OCI-LY1 (cell line): ENCODE results near the gene BIRC5.
A peak's percentile ranks its signal among the peaks of the same experiment; 100 is the strongest.

Experiments used
- H2AFZ ChIP-seq: fragments of 200-600 bp; sonication (generic), shearing (Covaris generic); 2 replicates; pipeline ENCODE4 v1.6.0; 2014; ENCODE audit warnings: antibody characterized with exemption, mild to moderate bottlenecking, low read length
- H3F3A ChIP-seq: fragments of 200-600 bp; sonication (generic), shearing (Covaris generic); 2 replicates; pipeline ENCODE4 v1.6.0; 2014; ENCODE audit warnings: mild to moderate bottlenecking, antibody characterized with exemption, low read length, moderate library complexity; ENCODE audit not compliant: insufficient read depth
- H3K27ac ChIP-seq: fragments of 200-600 bp; sonication (generic); 2 replicates; pipeline ENCODE4 v1.5.1; 2014; ENCODE audit warnings: low read length, mixed run types, mild to moderate bottlenecking, low read depth; ENCODE audit not compliant: poor library complexity, severe bottlenecking
- H3K27me3 ChIP-seq: fragments of 200-600 bp; sonication (generic); 2 replicates; pipeline ENCODE4 v1.6.0; 2014; ENCODE audit warnings: antibody characterized with exemption, mild to moderate bottlenecking, low read length, moderate library complexity; ENCODE audit not compliant: insufficient read depth
- H3K36me3 ChIP-seq: fragments of 200-600 bp; sonication (generic); 2 replicates; pipeline ENCODE4 v1.6.1; 2014; ENCODE audit warnings: mild to moderate bottlenecking, antibody characterized with exemption, low read length, moderate library complexity, mixed read lengths; ENCODE audit not compliant: insufficient read depth
- H3K4me1 ChIP-seq: fragments of 200-600 bp; sonication (generic); 2 replicates; pipeline ENCODE4 v1.5.1; 2014; ENCODE audit warnings: mild to moderate bottlenecking, low read length, moderate library complexity; ENCODE audit not compliant: insufficient read depth, severe bottlenecking
- H3K4me2 ChIP-seq: fragments of 200-600 bp; sonication (generic), shearing (Covaris generic); 2 replicates; pipeline ENCODE4 v1.6.1; 2014; ENCODE audit warnings: low read length
- H3K4me3 ChIP-seq: fragments of 200-600 bp; sonication (generic); 2 replicates; pipeline ENCODE4 v1.5.1; 2014; ENCODE audit warnings: low read length, low read depth, mild to moderate bottlenecking, mixed read lengths; ENCODE audit not compliant: poor library complexity, severe bottlenecking
- H3K79me2 ChIP-seq: fragments of 200-600 bp; shearing (Covaris generic); 2 replicates; pipeline ENCODE4 v1.6.1; 2016; ENCODE audit warnings: mixed run types, low read length, mixed read lengths; ENCODE audit not compliant: insufficient read depth
- H3K9ac ChIP-seq: fragments of 200-600 bp; sonication (generic), shearing (Covaris generic); 2 replicates; pipeline ENCODE4 v1.6.1; 2014; ENCODE audit warnings: mild to moderate bottlenecking, low read length, mixed read lengths
- H3K9me2 ChIP-seq: fragments of 200-600 bp; sonication (generic), shearing (Covaris generic); 2 replicates; pipeline ENCODE4 v1.6.1; 2014; ENCODE audit warnings: low read depth, mild to moderate bottlenecking, low read length, mixed read lengths
- H3K9me3 ChIP-seq: fragments of 200-600 bp; shearing (Covaris generic); 2 replicates; pipeline ENCODE4 v1.6.1; 2014; ENCODE audit warnings: low read length, mixed read lengths
- H4K20me1 ChIP-seq: fragments of 200-600 bp; sonication (generic), shearing (Covaris generic); 2 replicates; pipeline ENCODE4 v1.6.0; 2016; ENCODE audit warnings: mild to moderate bottlenecking, low read length; ENCODE audit not compliant: insufficient read depth
- CTCF ChIP-seq: fragments of 200-600 bp; sonication (generic), shearing (Covaris generic); IDR thresholded peaks from 2 replicates; pipeline ENCODE4 v1.5.1; 2017; ENCODE audit warnings: mild to moderate bottlenecking, antibody characterized with exemption, low read length, moderate library complexity, mixed read lengths
- EZH2 ChIP-seq: fragments of 200-600 bp; sonication (generic), shearing (Covaris generic); IDR thresholded peaks from 2 replicates; pipeline ENCODE4 v1.8.0; 2017; ENCODE audit warnings: borderline replicate concordance, mixed run types, mild to moderate bottlenecking, antibody characterized with exemption, low read length, moderate library complexity, mixed read lengths

Gene BIRC5

DNA sequence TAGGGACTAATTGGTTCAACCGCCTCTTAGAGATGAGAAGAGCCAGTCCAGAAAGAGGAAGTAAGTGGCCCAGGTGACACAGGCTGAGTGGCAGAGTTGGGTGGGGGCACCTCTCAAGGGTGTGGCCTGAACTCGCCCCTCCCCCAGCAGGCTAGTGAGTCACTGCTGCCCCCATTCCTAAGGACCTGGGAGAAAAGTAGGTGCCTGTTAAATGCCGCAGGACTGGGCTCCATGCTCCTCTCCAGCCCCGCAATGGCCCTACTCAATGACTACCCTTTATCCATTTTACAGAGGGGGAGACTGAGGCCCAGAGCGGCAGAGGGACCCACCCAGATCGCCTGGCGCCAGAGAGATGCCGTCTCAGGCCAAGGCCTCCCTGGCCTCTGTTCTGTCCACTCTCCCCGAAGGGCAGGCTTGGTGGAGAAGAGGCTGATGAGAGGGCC, 25.5 kb downstream of the BIRC5 start:
- no peaks in the 10 kb centered on the region; the same call in 1 of the 2 replicates for H3F3A ChIP-seq
- no peaks in the 10 kb centered on the region for H3K9me3 ChIP-seq
- no peaks in the 10 kb centered on the region for H3K79me2 ChIP-seq
- no peaks in the 10 kb centered on the region for H3K9me2 ChIP-seq
- no peak overlapping the region for H2AFZ ChIP-seq
- H3K36me3 ChIP-seq: no peaks in the 10 kb centered on the region
- H3K27ac ChIP-seq: peak overlapping the region; percentile 95
- H4K20me1 ChIP-seq: no peaks in the 10 kb centered on the region
- H3K4me3 ChIP-seq: peak overlapping the region; percentile 31
- H3K4me2 ChIP-seq: peak overlapping the region; percentile 57
- H3K9ac ChIP-seq: peak overlapping the region; percentile 54; the same call in 1 of the 2 replicates
- peaks cover 62% of the 10 kb centered on the region for H3K4me1 ChIP-seq
- TF ChIP-seq CTCF (no peak), EZH2 (no peak)
- no peaks in the 10 kb centered on the region for H3K27me3 ChIP-seq

DNA sequence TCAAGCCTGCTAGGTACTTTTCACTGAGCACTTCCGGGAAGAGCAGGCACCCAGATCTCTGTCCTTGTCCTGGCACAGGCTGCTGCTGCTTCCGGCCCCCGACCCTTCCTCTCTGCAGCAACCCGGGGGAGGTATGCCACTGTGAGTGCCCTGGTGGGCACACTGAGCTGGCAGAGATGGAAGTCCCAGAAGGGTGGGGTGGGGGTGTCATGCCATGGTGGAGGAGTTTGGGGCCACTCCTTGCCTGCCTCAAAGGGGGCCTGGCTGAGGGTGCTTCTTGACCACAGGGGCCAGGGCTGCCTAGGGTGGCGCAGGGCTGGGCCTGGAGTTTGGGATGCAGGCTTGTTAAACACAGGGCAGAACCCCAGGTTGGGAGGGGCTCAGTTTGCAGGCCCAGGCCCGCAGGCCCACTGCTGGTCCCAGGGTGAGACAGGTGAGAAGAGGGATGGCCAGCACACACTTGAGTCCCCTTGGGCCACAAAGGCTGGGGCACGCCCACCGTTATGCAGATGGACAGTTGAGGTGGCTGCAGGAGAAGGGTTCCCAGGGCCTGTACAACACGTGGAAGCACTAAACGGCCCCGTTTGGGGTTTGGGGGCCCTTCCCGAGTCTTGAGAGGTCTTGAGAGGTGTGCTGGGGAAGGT, 26.1 kb downstream of the BIRC5 start:
- no peak overlapping the region for H3K4me3 ChIP-seq
- H3F3A ChIP-seq: no peaks in the 10 kb centered on the region; the same call in 1 of the 2 replicates
- no peaks in the 10 kb centered on the region for H4K20me1 ChIP-seq
- TF ChIP-seq CTCF (no peak), EZH2 (no peak)
- no peaks in the 10 kb centered on the region for H3K9me3 ChIP-seq
- no peaks in the 10 kb centered on the region for H3K9me2 ChIP-seq
- no peak overlapping the region for H3K4me2 ChIP-seq
- H3K4me1 ChIP-seq: peaks cover 62% of the 10 kb centered on the region
- H3K79me2 ChIP-seq: no peaks in the 10 kb centered on the region
- no peaks in the 10 kb centered on the region for H3K27me3 ChIP-seq
- H3K27ac ChIP-seq: peak overlapping the region; percentile 95
- H2AFZ ChIP-seq: no peak overlapping the region
- H3K36me3 ChIP-seq: no peaks in the 10 kb centered on the region
- H3K9ac ChIP-seq: no peak overlapping the region

DNA sequence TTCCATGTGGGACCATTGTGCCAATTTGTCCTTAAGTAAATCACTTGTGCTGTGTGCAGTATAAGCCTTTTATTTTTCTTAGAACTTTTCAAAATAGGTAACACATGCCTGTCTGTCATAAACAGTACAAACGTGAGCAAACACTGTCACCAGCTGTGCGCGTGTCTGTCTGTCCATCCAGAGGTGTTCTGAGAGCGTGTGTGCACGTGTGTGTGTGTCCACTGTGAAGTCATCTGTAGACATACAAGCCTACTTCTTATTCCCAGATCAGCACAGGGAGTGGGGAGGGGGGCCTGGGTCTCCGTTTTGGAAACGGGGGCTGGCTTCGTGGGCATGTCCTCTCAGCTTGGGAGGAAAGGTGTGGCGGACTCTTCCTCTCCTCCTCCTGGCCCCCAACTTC, 26.8 kb downstream of the BIRC5 start:
- peak overlapping the region; percentile 95 for H3K27ac ChIP-seq
- TF ChIP-seq CTCF (no peak), EZH2 (no peak)
- H4K20me1 ChIP-seq: no peaks in the 10 kb centered on the region
- no peak overlapping the region for H2AFZ ChIP-seq
- H3K9ac ChIP-seq: no peak overlapping the region
- no peaks in the 10 kb centered on the region; the same call in 1 of the 2 replicates for H3F3A ChIP-seq
- H3K79me2 ChIP-seq: no peaks in the 10 kb centered on the region
- no peaks in the 10 kb centered on the region for H3K27me3 ChIP-seq
- H3K4me1 ChIP-seq: peaks cover 62% of the 10 kb centered on the region
- H3K9me2 ChIP-seq: no peaks in the 10 kb centered on the region
- no peak overlapping the region for H3K4me2 ChIP-seq
- no peaks in the 10 kb centered on the region for H3K9me3 ChIP-seq
- H3K36me3 ChIP-seq: no peaks in the 10 kb centered on the region
- H3K4me3 ChIP-seq: no peak overlapping the region
